ENCODE results near the gene PID1.

PID1 gene

DNA sequence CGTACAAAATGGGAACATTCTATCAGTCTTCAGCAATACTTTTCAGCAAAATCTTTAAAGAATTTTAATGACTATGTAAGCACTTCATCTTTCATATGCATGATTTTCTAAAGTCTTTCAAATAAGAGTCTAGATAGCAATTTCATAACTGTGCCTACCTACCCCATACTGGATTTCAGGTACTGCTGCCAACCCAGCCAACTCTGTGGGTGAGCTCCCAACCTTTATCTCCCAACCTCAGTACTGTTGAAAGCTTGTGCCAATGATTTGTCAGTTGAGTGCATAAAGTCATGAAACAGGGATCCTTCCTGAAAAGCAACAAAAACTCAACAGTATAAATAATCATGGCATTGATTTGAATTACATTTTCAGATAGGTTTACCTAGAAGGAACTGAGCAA lies 296.9 kb downstream of the PID1 start:
- no peak for TF ChIP-seq SPI1 (IDR thresholded peaks at IDR 0.05; ENCODE audit: borderline replicate concordance, low read depth)
- TF ChIP-seq, protein P1, sequence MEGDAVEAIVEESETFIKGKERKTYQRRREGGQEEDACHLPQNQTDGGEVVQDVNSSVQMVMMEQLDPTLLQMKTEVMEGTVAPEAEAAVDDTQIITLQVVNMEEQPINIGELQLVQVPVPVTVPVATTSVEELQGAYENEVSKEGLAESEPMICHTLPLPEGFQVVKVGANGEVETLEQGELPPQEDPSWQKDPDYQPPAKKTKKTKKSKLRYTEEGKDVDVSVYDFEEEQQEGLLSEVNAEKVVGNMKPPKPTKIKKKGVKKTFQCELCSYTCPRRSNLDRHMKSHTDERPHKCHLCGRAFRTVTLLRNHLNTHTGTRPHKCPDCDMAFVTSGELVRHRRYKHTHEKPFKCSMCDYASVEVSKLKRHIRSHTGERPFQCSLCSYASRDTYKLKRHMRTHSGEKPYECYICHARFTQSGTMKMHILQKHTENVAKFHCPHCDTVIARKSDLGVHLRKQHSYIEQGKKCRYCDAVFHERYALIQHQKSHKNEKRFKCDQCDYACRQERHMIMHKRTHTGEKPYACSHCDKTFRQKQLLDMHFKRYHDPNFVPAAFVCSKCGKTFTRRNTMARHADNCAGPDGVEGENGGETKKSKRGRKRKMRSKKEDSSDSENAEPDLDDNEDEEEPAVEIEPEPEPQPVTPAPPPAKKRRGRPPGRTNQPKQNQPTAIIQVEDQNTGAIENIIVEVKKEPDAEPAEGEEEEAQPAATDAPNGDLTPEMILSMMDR (IDR thresholded peaks at IDR 0.05; ENCODE audit: insufficient read depth, low read length), result no peak
- TF ChIP-seq GABPA (IDR thresholded peaks at IDR 0.05; ENCODE audit: low read depth), result no peak
- TF ChIP-seq, protein P2, sequence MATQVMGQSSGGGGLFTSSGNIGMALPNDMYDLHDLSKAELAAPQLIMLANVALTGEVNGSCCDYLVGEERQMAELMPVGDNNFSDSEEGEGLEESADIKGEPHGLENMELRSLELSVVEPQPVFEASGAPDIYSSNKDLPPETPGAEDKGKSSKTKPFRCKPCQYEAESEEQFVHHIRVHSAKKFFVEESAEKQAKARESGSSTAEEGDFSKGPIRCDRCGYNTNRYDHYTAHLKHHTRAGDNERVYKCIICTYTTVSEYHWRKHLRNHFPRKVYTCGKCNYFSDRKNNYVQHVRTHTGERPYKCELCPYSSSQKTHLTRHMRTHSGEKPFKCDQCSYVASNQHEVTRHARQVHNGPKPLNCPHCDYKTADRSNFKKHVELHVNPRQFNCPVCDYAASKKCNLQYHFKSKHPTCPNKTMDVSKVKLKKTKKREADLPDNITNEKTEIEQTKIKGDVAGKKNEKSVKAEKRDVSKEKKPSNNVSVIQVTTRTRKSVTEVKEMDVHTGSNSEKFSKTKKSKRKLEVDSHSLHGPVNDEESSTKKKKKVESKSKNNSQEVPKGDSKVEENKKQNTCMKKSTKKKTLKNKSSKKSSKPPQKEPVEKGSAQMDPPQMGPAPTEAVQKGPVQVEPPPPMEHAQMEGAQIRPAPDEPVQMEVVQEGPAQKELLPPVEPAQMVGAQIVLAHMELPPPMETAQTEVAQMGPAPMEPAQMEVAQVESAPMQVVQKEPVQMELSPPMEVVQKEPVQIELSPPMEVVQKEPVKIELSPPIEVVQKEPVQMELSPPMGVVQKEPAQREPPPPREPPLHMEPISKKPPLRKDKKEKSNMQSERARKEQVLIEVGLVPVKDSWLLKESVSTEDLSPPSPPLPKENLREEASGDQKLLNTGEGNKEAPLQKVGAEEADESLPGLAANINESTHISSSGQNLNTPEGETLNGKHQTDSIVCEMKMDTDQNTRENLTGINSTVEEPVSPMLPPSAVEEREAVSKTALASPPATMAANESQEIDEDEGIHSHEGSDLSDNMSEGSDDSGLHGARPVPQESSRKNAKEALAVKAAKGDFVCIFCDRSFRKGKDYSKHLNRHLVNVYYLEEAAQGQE (IDR thresholded peaks at IDR 0.05; ENCODE audit: insufficient replicate concordance, low read depth), result no peak
- TF ChIP-seq POLR2AphosphoS5 (IDR thresholded peaks at IDR 0.05; ENCODE audit: low read depth), result no peak
- Histone ChIP-seq H3K4me3 (replicated peaks; ENCODE audit: insufficient read depth, low read length) (no peak overlapping the region), H3K27ac (replicated peaks) (no peak overlapping the region), H3K27me3 (ENCODE audit: insufficient read depth, poor library complexity, severe bottlenecking) (no peaks in the 10 kb centered on the region)
- DNase-seq (ENCODE audit: low read depth in 1 of 2, low spot score in 1 of 2), result no peak
